ENCODE measurements around the gene SERGEF.

DNA sequence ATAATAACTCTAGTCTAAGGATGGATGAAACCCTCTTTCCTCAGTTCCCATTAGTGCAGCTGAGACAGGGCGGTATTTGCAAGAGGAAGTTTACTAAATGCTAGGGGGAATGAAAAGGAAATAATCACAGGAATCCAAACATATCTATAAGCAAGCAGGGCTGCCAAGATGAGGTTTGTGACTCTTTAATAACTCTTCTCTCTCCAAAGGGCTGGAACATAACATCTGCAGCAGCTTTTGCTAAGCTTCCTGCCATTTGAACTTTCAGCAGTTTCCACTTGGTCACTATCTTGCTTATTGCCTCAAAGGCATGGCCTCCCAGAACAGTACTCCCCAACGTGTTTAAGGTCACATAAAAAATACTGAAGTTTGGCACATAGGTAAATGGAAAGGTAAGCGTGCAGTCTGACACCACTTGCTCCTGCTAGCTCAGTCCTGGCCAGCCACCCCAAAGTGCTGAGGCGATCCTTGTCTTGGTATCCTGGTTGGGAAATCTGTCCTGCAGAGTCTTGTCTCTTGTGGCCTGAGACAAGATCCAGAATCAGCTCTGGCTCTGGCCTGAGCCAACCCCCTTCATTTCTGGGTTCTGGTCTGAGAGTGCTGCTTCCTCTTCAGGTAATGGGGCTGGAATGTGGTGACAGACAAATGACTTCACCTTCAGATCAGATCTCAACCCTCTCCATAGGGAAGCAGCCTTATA, 196.5 kb downstream of the SERGEF start:
- TF ChIP-seq, protein P1, sequence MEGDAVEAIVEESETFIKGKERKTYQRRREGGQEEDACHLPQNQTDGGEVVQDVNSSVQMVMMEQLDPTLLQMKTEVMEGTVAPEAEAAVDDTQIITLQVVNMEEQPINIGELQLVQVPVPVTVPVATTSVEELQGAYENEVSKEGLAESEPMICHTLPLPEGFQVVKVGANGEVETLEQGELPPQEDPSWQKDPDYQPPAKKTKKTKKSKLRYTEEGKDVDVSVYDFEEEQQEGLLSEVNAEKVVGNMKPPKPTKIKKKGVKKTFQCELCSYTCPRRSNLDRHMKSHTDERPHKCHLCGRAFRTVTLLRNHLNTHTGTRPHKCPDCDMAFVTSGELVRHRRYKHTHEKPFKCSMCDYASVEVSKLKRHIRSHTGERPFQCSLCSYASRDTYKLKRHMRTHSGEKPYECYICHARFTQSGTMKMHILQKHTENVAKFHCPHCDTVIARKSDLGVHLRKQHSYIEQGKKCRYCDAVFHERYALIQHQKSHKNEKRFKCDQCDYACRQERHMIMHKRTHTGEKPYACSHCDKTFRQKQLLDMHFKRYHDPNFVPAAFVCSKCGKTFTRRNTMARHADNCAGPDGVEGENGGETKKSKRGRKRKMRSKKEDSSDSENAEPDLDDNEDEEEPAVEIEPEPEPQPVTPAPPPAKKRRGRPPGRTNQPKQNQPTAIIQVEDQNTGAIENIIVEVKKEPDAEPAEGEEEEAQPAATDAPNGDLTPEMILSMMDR (IDR thresholded peaks at IDR 0.05; ENCODE audit: insufficient read depth, low read depth, low read length), result no peak
- TF ChIP-seq EZH2 (IDR thresholded peaks at IDR 0.05; ENCODE audit: insufficient read depth, low read length), result no peak

Measured in astrocyte (in vitro differentiated cells and primary cell).